HG03139 (cell line): ENCODE measurements around the gene C17orf100.

Experiments used
- ATAC-seq: cut with Tn5 transposase; IDR thresholded peaks from one replicate; pipeline ENCODE4 v1.9.1; 2021; ENCODE audit not compliant: unreplicated experiment

C17orf100 gene

GRCh38 chr17:6668219-6668618, 16.7 kb downstream of the C17orf100 start:
- ATAC-seq: no peak

GRCh38 chr17:6668727-6669425, 17.3 kb downstream of the C17orf100 start:
- ATAC-seq: no peak

GRCh38 chr17:6669479-6670212, 18.1 kb downstream of the C17orf100 start:
- no peak for ATAC-seq

- ATAC-seq: no peak
Observed at GRCh38 chr17:6670571-6670970, 19.0 kb downstream of the C17orf100 start.

GRCh38 chr17:6670999-6671398, 19.4 kb downstream of the C17orf100 start:
- ATAC-seq: no peak

GRCh38 chr17:6671431-6671830, 19.9 kb downstream of the C17orf100 start:
- ATAC-seq: no peak

- no peak for ATAC-seq
Observed at GRCh38 chr17:6674586-6674985, 23.0 kb downstream of the C17orf100 start.

GRCh38 chr17:6675201-6675825, 23.8 kb downstream of the C17orf100 start:
- no peak for ATAC-seq

- no peak for ATAC-seq
Observed at GRCh38 chr17:6676802-6677157, 25.2 kb downstream of the C17orf100 start.

- no peak for ATAC-seq
Observed at GRCh38 chr17:6677158-6677831, 25.7 kb downstream of the C17orf100 start.

- ATAC-seq: no peak
Observed at GRCh38 chr17:6677946-6678345, 26.4 kb downstream of the C17orf100 start.

- no peak for ATAC-seq
Observed at GRCh38 chr17:6679241-6679640, 27.7 kb downstream of the C17orf100 start.

- no peak for ATAC-seq
Observed at GRCh38 chr17:6681176-6681575, 29.6 kb downstream of the C17orf100 start.

- no peak for ATAC-seq
Observed at GRCh38 chr17:6681671-6682070, 30.1 kb downstream of the C17orf100 start.

GRCh38 chr17:6682339-6682738, 30.8 kb downstream of the C17orf100 start:
- ATAC-seq: no peak

- no peak for ATAC-seq
Observed at GRCh38 chr17:6683081-6683684, 31.6 kb downstream of the C17orf100 start.

GRCh38 chr17:6683730-6684459, 32.3 kb downstream of the C17orf100 start:
- no peak for ATAC-seq

GRCh38 chr17:6684460-6684783, 32.9 kb downstream of the C17orf100 start:
- ATAC-seq: no peak

- ATAC-seq: no peak
Observed at GRCh38 chr17:6684881-6685767, 33.6 kb downstream of the C17orf100 start.

- ATAC-seq: no peak
Observed at GRCh38 chr17:6686026-6686425, 34.5 kb downstream of the C17orf100 start.
